HG02759 (cell line): ENCODE data around the gene ACO1.

Experiments used
- ATAC-seq: cut with Tn5 transposase; IDR thresholded peaks from one replicate; pipeline ENCODE4 v1.9.1; 2021; ENCODE audit warnings: mild to moderate bottlenecking, moderate library complexity; ENCODE audit not compliant: unreplicated experiment

ACO1 gene

DNA sequence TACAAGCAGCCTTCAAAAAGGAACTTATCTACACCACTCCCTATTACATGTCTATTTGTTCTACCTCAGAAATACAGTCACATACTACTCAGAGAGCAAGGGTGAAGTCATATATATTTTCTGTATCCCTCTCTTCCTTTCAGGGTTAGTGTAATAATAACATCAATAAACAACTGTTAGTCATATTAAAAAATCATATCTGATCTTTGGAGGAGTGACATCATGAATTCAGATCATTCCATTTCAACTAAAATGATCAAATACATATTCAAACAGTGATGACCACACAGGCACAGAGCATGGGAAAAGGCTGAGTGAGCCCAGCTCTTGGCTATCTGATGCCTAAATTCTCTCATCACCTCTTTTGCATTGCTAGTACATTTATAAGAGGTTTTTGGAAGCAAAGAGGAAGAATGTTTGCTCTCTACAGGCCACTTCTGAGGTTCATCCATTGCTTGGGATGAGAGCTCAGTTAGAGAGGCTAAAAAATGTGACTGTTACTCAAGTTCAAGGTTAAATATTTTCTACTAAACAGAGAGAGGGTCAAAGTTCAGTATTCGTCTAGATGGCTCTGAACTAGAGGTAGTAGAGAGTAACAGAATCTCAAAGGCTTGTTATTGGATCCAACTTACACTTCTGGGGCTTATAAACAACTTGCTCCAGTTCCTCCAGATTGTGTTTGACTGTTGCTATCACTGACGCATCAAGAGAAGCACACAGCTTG, 102.6 kb downstream of the ACO1 start:
- ATAC-seq: no peak

DNA sequence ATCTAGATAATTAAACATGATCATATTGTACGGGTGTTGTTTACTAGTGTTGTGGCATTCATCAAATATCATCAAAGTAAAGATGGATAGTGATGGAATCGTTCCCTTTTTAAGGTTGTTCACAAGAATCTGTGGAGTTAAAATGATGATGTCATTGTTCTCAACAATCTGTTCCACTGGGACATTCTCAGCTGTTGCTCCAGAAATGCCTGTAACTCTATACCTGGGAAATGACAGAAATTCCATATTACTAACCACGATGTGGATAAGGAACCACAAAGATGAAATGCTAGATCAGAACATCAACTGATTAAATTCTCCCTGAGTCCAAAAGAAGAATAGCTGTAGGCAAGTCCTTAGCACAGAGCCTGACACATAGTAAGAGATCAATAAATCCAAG, 103.5 kb downstream of the ACO1 start:
- ATAC-seq: no peak

DNA sequence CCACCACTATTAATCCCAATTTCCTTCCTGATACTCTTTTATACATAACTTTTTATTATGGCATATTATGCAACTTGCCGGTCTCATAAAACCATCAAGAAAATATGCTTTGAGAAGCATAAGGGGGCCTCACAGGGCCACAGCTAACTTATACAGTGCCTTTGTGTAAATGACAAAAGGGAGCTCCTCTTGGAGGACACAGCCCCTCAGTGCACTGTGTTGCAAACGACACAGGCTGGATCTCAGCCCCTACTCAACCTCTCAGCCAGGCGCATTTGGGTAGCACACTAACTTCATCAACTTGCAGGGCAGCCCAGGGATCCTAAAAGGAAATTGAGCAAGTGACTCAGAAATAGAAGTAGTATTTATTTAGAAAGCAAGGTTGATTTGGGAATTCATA, 106.2 kb downstream of the ACO1 start:
- ATAC-seq: no peak

DNA sequence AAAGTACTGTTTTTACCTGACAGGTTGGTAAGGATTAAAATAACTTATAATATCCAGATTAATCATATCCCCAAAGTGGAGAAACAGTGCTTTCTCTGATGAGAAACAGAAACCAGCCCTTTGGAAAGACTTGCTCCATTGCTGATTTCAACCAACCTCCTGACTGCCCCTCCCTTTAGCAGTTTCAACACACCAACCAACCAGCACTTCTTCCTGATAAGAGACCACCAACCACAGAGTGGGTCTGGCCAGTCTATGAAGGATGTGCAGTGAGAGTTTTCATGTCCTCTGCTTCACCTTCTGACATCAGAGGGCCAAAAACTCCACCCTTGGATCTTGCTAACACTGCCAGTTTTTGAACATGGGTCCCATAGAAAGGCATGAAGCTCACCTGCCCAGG, 113.5 kb downstream of the ACO1 start:
- ATAC-seq: no peak

DNA sequence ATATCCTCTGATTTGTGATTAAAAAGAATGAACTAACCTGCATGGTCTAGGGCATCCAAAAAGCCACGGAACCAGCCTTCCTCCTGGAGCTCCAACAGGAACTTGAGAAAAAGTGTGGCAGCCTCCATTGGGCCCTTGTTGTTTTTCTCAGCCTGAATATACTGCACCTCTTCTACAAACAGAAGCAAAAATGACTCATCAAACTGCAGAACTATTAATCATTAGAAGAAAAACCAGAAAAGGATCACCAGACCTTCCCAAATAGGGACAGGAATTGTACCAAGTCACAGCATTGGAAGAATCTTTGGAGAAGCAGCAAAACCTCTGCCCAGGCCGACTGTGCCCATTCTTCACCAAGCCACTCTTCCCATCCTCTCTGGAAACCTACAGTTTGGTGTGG, 116.3 kb downstream of the ACO1 start:
- no peak for ATAC-seq

DNA sequence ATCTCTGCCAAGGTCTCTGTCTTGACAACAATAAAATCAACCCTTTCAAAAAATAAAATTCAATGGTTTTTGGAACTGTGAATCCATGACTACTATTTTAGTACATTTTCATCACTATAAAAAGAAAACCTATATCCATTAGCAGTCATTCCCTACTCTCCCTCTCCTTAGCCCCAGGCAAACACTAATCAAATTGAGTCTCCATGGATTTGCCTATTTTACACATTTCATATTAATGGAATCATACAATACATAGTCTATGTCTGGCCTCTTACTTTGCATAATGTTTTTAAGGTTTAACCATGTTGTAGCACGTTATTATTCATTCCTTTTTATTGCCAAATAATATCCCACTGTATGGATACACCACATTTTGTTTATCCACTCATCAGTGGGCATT, 117.4 kb downstream of the ACO1 start:
- no peak for ATAC-seq

DNA sequence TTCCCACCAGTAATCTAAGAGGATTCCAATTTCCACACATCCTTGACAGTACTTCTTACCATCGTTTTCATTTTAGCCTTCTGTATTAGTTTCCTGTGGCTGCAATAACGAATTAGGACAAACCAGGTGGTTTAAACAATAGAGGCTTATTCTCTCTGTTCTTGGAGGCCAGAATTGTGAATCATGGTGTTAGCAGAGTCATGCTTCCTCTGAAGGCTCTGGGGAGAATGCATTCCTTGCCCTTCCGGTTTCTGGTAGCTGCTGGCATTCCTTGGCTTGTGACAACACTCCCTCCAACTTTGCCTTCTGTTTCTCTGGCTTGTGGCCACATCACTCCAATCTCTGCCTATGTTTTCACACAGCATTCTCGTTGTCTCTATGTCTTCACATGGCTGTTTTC, 118.0 kb downstream of the ACO1 start:
- no peak for ATAC-seq

DNA sequence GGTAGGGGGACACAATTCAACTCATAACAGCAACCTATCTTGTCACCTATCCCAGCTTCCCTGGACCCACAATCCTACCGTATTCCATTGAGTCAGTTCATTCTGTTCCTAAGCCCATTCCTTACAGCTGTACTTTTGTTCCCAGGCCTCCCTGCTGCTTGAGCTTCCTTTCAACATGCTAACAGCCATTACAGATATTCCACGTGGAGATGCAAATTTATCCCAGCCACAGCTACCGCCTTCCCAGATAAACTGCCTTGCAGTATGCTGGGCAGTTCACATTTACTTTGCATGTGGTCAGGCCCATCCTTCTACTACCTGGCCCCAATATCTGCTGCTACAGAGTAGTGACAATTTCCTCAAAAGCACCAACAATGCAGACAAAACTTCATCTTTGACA, 118.6 kb downstream of the ACO1 start:
- no peak for ATAC-seq
